ENCODE measurements around the gene TLR2. TPM values are rescaled to one million over a fixed set of nuclear protein-coding genes. Genes with fewer than 3 reads are reported as not detected.

Gene TLR2
- total RNA-seq, 3 donors from 2014 or later (not counting 1 experiment from before 2014, with no cell fraction given): 2.7 to 20.4 (median 6.3) TPM

- no peak overlapping the region for H3K27ac Mint-ChIP-seq
- H3K9me3 Mint-ChIP-seq: peaks cover 2 to 4% of the 10 kb centered on the region in 2 donors
- H3K4me1 ChIP-seq (ENCODE audit: control insufficient read depth, insufficient read depth, low read length): peaks cover 10% of the 10 kb centered on the region
- H3K4me3 ChIP-seq (ENCODE audit: low read length): no peak overlapping the region
- peaks cover 25 to 64% of the 10 kb centered on the region in 2 donors for H3K27me3 Mint-ChIP-seq (ENCODE audit: low read depth in 2 of 2)
- DNase-seq: no peak
- peaks cover 21% of the 10 kb centered on the region for H3K36me3 Mint-ChIP-seq
- no peak for TF ChIP-seq CTCF (IDR thresholded peaks at IDR 0.05)
- no peak overlapping the region for H3K4me3 Mint-ChIP-seq
- H3K27ac ChIP-seq (ENCODE audit: low read length): no peak overlapping the region
- peaks cover 9 to 11% of the 10 kb centered on the region in 2 donors for H3K4me1 Mint-ChIP-seq
- H3K27me3 ChIP-seq (ENCODE audit: control insufficient read depth, insufficient read depth, low read length): peaks cover 14% of the 10 kb centered on the region
- ATAC-seq: no peak
- peaks cover 7% of the 10 kb centered on the region for H3K9me3 ChIP-seq (ENCODE audit: control insufficient read depth, insufficient read depth, low read length)
- 81% methylated on average over 6 of the region's 6 CpGs for WGBS (ENCODE audit: insufficient coverage)
- intact Hi-C loops (cut with micrococcal nuclease): no loop called here
- no peaks in the 10 kb centered on the region for H3K36me3 ChIP-seq (ENCODE audit: control insufficient read depth, insufficient read depth, low read length)
These were observed 4.6 kb upstream of the TLR2 start for GRCh38 chr4:153679486-153679885.

DNA sequence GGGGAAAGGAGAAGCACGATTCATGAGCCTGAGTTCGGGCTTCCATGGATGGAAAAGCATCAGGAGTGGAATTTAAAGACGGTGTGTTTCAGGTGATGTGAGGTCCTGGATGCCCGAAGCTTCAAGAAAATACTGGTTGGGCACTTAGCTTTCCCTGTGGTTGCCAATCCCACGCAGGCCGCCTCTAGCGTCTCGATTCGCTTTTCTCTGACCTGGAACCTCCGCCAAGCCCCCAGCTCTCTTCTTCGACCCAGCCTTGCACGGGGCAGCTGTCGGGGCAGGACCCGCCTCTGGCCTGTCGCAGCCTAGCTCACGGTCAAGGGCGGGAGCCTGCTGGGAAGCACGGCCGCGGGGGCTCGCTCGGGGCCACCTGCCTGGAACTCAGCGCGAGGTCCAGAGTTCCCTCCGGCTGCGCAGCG is 308 bp upstream of the TLR2 start:
- ATAC-seq (no peak), DNase-seq (no peak)
- Histone ChIP-seq H3K27me3 (ENCODE audit: control insufficient read depth, insufficient read depth, low read length) (peaks cover 19% of the 10 kb centered on the region), H3K9me3 (ENCODE audit: control insufficient read depth, insufficient read depth, low read length) (peaks cover 5% of the 10 kb centered on the region), H3K4me1 (ENCODE audit: control insufficient read depth, insufficient read depth, low read length) (peaks cover 15% of the 10 kb centered on the region), H3K36me3 (ENCODE audit: control insufficient read depth, insufficient read depth, low read length) (no peaks in the 10 kb centered on the region), H3K27ac (ENCODE audit: low read length) (no peak overlapping the region), H3K4me3 (ENCODE audit: low read length) (peak overlapping the region; percentile 65)
- no peaks in the 10 kb centered on the region for H3K9me3 Mint-ChIP-seq
- intact Hi-C loops (cut with micrococcal nuclease): no loop called here
- WGBS (ENCODE audit: insufficient coverage): 14% methylated on average over 27 of the region's 27 CpGs
- no peak for TF ChIP-seq CTCF (IDR thresholded peaks at IDR 0.05)
- peak overlapping the region in 1 of 2 donors; percentile 7 for H3K27ac Mint-ChIP-seq
- H3K27me3 Mint-ChIP-seq (ENCODE audit: low read depth in 2 of 2): peaks cover 22 to 32% of the 10 kb centered on the region in 2 donors
- peaks cover 1% of the 10 kb centered on the region for H3K36me3 Mint-ChIP-seq
- peak overlapping the region; percentile 77 for H3K4me3 Mint-ChIP-seq
- peaks cover 12 to 19% of the 10 kb centered on the region in 2 donors for H3K4me1 Mint-ChIP-seq

- peak overlapping the region; percentile 65 for H3K4me3 ChIP-seq (ENCODE audit: low read length)
- no peak overlapping the region for H3K27ac ChIP-seq (ENCODE audit: low read length)
- no peak for TF ChIP-seq CTCF (IDR thresholded peaks at IDR 0.05)
- H3K27me3 ChIP-seq (ENCODE audit: control insufficient read depth, insufficient read depth, low read length): peaks cover 19% of the 10 kb centered on the region
- H3K36me3 Mint-ChIP-seq: peaks cover 9% of the 10 kb centered on the region
- peak overlapping the region; percentile 82 for H3K4me3 Mint-ChIP-seq
- H3K9me3 ChIP-seq (ENCODE audit: control insufficient read depth, insufficient read depth, low read length): peaks cover 7% of the 10 kb centered on the region
- H3K9me3 Mint-ChIP-seq: peaks cover 0 to 3% of the 10 kb centered on the region in 2 donors
- DNase-seq (no peak), ATAC-seq (peak in 1 of 3 donors; percentile 14)
- H3K27me3 Mint-ChIP-seq (ENCODE audit: low read depth in 2 of 2): peaks cover 22% of the 10 kb centered on the region in 2 donors
- no peak overlapping the region for H3K27ac Mint-ChIP-seq
- H3K4me1 Mint-ChIP-seq: peaks cover 12 to 19% of the 10 kb centered on the region in 2 donors
- WGBS (ENCODE audit: insufficient coverage): 20% methylated on average over 9 of the region's 9 CpGs
- H3K4me1 ChIP-seq (ENCODE audit: control insufficient read depth, insufficient read depth, low read length): peaks cover 15% of the 10 kb centered on the region
- no peaks in the 10 kb centered on the region for H3K36me3 ChIP-seq (ENCODE audit: control insufficient read depth, insufficient read depth, low read length)
- intact Hi-C loops (cut with micrococcal nuclease): no loop called here
These were observed 891 bp downstream of the TLR2 start for GRCh38 chr4:153684971-153685371.

- DNase-seq: no peak
- Mint-ChIP-seq H3K36me3 (no peaks in the 10 kb centered on the region), H3K4me3 (no peak overlapping the region), H3K27me3 (ENCODE audit: low read depth in 2 of 2) (peaks cover 3 to 15% of the 10 kb centered on the region in 2 donors), H3K4me1 (peaks cover 8 to 9% of the 10 kb centered on the region in 2 donors), H3K9me3 (no peaks in the 10 kb centered on the region), H3K27ac (no peak overlapping the region)
- Histone ChIP-seq H3K27ac (ENCODE audit: low read length) (no peak overlapping the region), H3K4me3 (ENCODE audit: low read length) (no peak overlapping the region), H3K4me1 (ENCODE audit: control insufficient read depth, insufficient read depth, low read length) (no peaks in the 10 kb centered on the region), H3K36me3 (ENCODE audit: control insufficient read depth, insufficient read depth, low read length) (no peaks in the 10 kb centered on the region), H3K27me3 (ENCODE audit: control insufficient read depth, insufficient read depth, low read length) (no peaks in the 10 kb centered on the region), H3K9me3 (ENCODE audit: control insufficient read depth, insufficient read depth, low read length) (no peaks in the 10 kb centered on the region)
- no peak for ATAC-seq
- TF ChIP-seq CTCF (IDR thresholded peaks at IDR 0.05): no peak
- intact Hi-C loops (cut with micrococcal nuclease): no loop called here
- WGBS (ENCODE audit: insufficient coverage): 95% methylated on average over 7 of the region's 7 CpGs
These were observed 20.4 kb downstream of the TLR2 start for GRCh38 chr4:153704522-153704921.

All from natural killer cell (primary cell).